ENCODE data around the gene NEK10. TPM values are rescaled to one million over a fixed set of nuclear protein-coding genes. Genes with fewer than 3 reads are reported as not detected.
"Not testable (repeated sequence)": the region's sequence is repeated elsewhere in the genome, so short reads cannot be mapped to it uniquely, and the experiment has no call there.

NEK10 gene
- total RNA-seq, 4 donors from 2014 or later: 0.29 to 12.4 (median 0.61) TPM

GRCh38 chr3:27293939-27294338 is 75.2 kb downstream of the NEK10 start:
- WGBS, 2 donors: 33 to 36% methylated on average over 3 of the region's 3 CpGs
- Histone ChIP-seq H3K4me3 (no peak overlapping the region), H3K9me3 (peaks cover 0 to 1% (median 0%) of the 10 kb centered on the region in 3 donors), H3K36me3 (no peaks in the 10 kb centered on the region), H3K27me3 (no peaks in the 10 kb centered on the region), H3K4me1 (peaks cover 0 to 16% (median 0%) of the 10 kb centered on the region in 3 donors), H3K27ac (peak overlapping the region in 2 of 4 donors; percentile 7 to 37)
- no peak for DNase-seq
- TF ChIP-seq CTCF (IDR thresholded peaks at IDR 0.05) (no peak), POLR2A (IDR thresholded peaks at IDR 0.05) (no peak)
- intact Hi-C loops (cut with DNase I): no loop called here

- TF ChIP-seq CTCF (IDR thresholded peaks at IDR 0.05): no peak
- no peak for TF ChIP-seq POLR2A (IDR thresholded peaks at IDR 0.05)
- intact Hi-C loops (cut with DNase I): no loop called here
Measured at GRCh38 chr3:27290760-27291159, 78.4 kb downstream of the NEK10 start.

DNA sequence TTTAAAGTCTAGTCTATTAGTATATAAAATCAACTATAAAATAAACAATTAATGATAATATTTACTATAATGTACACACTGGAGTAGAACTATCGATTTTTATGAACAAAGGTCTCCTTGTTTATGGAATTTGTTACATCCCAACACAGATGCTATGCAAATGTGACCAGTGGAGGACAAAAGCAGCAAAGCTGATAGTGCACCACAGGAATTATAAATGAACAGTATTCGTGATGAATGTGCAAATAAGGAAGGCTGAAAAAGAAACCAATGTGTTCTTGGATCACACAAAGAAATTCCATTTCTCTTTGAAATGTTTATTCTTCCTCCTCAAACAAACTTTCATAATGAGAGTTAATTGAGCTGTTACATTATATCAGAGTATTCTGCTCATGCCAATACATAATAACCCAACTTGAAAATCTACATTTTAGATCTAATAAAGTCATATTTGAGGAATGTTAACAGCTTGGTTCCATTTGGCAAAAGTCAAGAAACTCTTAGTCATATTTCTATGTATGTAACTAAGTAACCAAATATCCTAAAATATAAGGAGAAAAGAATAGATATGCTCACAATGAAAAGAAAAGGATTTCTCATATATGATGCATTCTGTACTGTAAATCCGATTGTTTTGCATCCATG is 79.3 kb downstream of the NEK10 start:
- H3K9me3 ChIP-seq: no peaks in the 10 kb centered on the region
- no peak overlapping the region for H3K27ac ChIP-seq
- H3K4me3 ChIP-seq: no peak overlapping the region
- H3K36me3 ChIP-seq: no peaks in the 10 kb centered on the region
- intact Hi-C loops (cut with DNase I): no loop called here
- H3K4me1 ChIP-seq: peaks cover 0 to 16% (median 0%) of the 10 kb centered on the region in 3 donors
- DNase-seq: no peak
- TF ChIP-seq CTCF (IDR thresholded peaks at IDR 0.05) (no peak), POLR2A (IDR thresholded peaks at IDR 0.05) (no peak)
- 29 to 30% methylated on average over 3 of the region's 3 CpGs for WGBS, 2 donors
- H3K27me3 ChIP-seq: no peaks in the 10 kb centered on the region

More at GRCh38 chr3:27290760-27291159, 78.4 kb downstream of the NEK10 start:
- H3K4me1 ChIP-seq: peaks cover 0 to 16% (median 0%) of the 10 kb centered on the region in 3 donors
- H3K9me3 ChIP-seq: no peaks in the 10 kb centered on the region
- no peaks in the 10 kb centered on the region for H3K36me3 ChIP-seq
- H3K27ac ChIP-seq: no peak overlapping the region
- H3K27me3 ChIP-seq: no peaks in the 10 kb centered on the region
- no peak for DNase-seq
- no peak overlapping the region for H3K4me3 ChIP-seq

DNA sequence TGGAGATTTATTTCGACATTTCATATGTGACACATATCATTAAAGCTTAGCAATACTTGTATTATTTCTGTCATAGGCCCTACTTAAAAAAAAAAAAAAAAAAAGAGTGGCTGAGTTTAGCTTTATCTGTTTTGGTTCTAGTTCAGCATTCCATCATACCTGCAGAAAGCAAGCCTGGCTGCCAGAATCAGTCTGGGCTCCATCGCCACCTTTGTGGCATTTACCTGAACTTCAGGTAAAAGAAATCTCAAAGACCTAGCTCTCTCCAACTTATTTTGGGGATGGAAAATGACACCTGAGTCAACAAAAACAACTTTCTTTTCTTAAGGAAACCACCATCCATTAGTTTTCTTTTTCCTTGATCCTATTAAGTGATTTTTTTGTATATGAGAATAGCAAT is 82.1 kb downstream of the NEK10 start:
- H3K4me1 ChIP-seq: no peaks in the 10 kb centered on the region
- no peak for DNase-seq
- no peak overlapping the region for H3K4me3 ChIP-seq
- intact Hi-C loops (cut with DNase I): no loop called here
- no peak overlapping the region for H3K27ac ChIP-seq
- no peak for TF ChIP-seq POLR2A (IDR thresholded peaks at IDR 0.05)
- no peak for TF ChIP-seq CTCF (IDR thresholded peaks at IDR 0.05)
- no peaks in the 10 kb centered on the region for H3K27me3 ChIP-seq
- 85 to 95% methylated on average over 2 of the region's 2 CpGs for WGBS, 2 donors
- no peaks in the 10 kb centered on the region for H3K36me3 ChIP-seq
- no peaks in the 10 kb centered on the region for H3K9me3 ChIP-seq

GRCh38 chr3:27286467-27286866 is 82.7 kb downstream of the NEK10 start:
- H3K27me3 ChIP-seq; H3K9me3 ChIP-seq; H3K4me3 ChIP-seq; H3K4me1 ChIP-seq; DNase-seq; H3K36me3 ChIP-seq; intact Hi-C loops (cut with DNase I); H3K27ac ChIP-seq: not testable (repeated sequence)
- WGBS, 2 donors: 87 to 89% methylated on average over 9 to 10 of the region's 10 CpGs

DNA sequence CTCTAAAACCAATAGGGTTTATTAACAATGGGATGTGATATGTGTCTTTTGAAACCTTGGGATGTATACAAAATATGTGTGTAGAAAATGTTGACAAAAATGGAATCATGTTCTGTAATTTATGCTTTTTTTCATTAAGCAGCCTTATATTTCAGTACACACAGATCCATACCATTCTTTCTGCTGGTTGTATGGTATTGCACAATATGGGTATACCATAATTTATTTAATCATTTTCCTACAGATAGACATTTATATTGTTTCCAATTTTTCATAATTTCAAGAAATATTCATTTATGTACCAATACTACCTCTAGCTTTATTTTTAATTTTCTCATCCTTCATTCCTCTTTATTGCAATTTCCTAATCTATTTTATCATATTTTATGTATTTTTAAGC is 83.5 kb downstream of the NEK10 start:
- Histone ChIP-seq H3K27ac (no peak overlapping the region), H3K9me3 (no peaks in the 10 kb centered on the region), H3K4me3 (no peak overlapping the region), H3K36me3 (no peaks in the 10 kb centered on the region), H3K4me1 (no peaks in the 10 kb centered on the region), H3K27me3 (no peaks in the 10 kb centered on the region)
- no peak for TF ChIP-seq POLR2A (IDR thresholded peaks at IDR 0.05)
- TF ChIP-seq CTCF (IDR thresholded peaks at IDR 0.05): no peak
- intact Hi-C loops (cut with DNase I): no loop called here
- no peak for DNase-seq
